ENCODE data around the gene WNT2B.
A peak's percentile ranks its signal among the peaks of the same experiment; 100 is the strongest.

WNT2B gene

DNA sequence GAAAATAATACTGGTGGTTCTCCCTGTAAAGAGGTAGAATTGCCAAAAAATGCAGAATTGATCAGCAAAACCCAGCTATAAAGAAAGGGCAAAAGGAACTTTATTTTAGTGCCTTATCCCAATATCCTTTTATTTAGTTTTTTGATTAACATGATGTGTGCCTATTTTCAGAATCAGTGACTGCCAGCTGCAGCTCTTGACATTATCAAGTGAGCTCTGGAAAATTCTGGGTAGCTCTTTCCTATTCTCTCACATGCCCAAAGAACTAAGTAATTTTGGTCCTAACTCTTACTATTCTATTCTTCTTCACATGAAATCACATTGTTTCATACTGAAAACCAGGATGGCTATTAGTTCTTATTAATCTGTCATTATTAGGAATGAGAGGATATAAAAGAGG is 22.1 kb downstream of the WNT2B start:
- DNase-seq, result no peak

DNA sequence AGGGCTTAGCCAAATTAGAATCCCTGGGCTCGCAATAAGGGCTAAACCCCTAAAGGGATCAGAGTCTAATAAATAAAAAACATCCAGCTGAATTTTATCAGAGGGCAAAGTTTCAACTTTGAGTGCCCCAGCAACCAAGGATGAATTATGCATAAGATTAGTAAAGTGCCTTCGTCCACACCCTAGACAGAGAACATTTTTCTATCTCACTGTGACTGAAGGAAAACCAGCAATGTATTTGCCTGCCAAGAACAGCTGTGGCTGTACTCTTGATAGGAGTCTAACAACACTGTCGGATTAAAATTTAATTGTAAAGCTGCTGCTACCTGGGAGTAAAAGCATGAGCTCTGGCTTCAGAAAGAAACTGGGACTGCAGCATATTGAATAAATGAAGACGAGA is 23.3 kb downstream of the WNT2B start:
- DNase-seq, result no peak

DNA sequence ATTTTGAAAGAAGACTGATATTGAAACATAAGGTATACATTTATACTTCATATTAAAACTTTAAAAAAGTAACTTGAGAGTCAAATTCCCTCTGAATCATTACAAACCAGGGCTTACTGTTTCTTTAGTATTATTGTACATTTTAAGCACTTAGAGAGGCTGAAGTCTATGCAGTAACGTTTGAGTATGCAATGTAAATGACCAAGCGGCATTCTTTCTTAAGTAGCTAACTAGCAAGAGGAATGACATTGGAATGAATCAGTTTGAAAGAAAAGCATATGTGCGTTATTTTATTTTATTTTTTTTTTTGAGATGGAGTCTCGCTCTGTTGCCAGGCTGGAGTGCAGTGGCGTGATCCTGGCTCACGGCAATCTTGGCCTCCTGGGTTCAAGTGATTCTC is 24.3 kb downstream of the WNT2B start:
- DNase-seq, result no peak

DNA sequence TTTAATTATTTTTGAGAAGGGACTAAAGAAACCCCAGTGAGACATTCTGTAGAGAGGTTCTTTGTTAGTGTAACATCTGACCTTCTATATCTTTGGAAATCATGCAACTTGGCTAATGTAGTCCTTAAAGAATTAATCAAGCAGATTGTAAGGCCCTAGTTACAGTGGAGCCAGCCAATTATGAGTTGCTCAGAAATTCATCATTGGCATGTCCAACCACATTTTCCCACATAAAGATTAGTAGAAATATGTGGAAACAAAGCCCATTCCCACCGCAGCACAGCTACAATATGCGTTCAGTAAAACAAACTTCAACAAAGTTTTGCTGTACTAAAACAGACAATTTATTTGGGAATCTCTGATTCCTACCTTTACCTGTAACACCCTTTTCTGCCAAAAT is 27.8 kb downstream of the WNT2B start:
- DNase-seq, result no peak

DNA sequence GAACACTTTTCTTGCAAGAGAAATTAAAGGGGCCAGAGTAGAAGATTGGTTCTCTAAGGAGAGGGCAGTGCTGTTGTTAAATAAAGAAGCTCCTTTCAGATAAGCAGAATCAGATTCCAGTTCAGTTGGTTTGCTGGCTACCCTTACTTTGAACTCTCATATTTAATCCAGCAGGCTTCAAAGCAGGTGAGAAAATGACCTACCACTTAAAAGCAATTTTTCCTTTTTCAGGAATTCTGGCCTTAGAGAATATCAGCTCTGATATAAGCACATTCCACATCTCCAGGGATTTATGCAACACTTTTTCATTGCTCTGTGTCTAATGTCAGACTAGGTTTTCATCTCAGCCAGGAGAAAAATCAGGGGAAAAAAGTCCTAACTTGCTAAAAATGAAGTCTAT is 28.7 kb downstream of the WNT2B start:
- no peak for DNase-seq

DNA sequence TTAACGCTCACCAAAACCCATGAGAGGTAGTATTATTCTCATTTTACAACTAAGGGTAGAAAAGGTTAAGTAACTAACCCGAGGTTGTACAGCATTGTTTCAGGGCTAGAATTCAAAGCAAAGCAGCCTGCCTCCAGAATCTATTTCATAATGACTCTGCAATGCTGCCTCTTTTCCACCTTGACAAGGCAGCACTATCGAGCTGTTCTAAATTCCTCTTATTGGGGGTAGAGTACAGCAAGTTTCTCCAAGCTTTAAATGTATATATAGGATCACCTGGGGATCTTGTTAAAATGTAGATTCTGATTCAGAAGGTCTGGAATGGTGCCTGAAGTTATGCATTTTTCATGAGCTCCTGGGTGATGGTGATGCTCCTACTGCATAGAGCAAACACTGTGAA is 30.1 kb downstream of the WNT2B start:
- no peak for DNase-seq

DNA sequence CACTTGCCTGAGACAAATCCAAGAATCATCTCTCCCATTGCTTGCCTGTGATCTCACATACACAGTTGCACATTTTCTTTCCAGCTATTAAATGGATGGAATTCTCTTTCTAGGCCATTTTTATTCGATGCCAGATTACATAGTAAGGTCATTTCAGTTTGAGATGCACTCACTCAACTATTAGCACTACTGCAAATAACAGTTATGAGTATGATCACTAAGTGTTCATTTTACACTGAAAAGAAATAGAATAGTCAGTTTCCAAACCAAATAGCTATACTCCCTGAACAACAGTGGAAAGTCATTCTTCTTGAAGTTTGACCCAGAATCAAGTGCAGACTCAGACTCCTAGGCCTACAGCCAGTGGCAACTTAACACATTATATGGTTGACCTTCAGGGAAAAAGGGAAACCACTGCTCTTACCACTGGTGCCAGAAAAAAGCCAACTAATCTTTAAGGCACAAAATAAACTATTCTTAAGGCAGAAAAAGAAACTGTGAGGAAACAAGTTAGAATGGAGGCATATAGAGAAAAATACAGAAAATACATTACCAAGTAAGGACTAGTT is 31.5 kb downstream of the WNT2B start:
- DNase-seq, result no peak

DNA sequence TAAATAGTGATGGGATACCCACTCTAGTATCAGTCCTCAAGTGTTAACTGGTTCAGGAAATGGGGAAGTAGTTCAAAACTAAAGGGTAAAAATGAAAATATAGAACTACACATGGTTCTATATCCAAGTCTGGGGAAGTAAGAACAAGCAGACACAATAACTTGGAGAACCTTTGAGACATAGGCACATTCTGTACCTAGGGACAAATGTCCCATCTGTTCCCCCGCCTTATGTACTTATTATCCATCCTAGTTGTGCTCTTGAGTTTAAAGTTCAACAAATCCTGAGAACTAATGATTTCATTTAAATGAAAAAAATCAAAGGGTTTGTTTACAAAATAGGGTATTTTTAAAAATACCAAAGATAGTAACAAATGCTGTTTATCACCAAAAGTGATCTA is 32.5 kb downstream of the WNT2B start:
- no peak for DNase-seq

DNA sequence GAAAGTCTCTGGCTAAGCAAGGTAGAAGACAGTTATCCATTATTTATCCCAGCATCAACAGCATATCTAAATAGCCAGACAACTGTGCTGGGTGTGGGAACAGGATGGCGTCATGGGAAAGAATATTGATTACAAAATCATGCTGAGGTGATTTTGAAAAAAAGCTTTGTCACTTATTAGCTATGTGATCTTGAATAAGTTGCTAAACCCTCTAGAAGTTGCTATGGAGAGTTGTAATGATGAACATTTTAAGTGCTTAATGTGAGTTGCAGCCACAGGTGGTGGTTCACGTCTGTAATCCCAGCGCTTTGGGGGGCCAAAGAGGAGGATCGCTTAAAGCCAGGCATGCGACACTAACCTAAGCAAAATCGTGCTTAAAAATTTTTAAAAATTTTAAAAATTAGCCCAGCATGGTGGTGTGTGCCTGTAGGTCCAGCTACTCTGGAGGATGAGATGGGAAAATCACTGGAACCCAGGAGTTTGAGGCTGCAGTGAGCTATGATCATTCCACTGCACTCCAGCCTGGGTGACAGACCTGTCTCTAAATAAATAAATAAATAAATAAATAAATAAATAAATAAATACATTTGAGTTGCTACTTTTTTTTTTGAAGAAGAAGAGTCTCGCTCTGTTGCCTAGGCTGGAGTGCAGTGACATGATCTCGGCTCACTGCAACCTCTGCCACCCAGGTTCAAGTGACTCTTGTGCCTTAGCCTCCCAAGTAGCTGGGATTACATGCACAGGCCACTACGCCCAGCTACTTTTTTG is 33.6 kb downstream of the WNT2B start:
- DNase-seq, result peak; percentile 7

DNA sequence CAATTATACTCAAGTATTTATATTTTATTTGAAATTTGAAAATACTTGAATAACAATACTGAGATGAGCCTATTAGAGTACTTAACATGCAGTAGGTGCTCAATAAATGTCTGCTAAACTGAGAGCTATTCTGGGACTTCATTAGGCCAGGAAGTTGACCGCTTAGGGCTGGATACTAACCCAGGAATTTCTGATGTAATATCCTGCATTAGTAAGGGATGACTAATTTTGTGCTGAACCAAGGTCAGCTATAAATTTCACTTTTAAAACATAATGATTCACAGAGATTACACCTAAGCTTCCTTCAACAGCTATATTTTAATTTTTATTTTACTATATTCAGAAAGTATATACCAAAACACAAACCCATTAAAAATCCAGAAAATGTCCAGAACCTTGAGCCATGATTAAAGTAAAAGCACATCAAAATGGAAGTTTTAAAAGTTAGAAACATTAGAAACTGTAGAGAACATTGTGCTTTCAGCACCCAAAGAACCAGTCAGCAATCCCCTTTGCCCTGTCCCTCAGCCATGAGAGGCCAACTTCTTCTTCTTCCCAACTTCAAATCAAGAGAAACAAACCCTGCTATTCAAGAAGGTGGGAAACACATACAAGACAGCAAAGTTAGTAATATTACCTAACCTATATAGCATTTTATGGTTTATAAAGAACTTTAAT is 35.4 kb downstream of the WNT2B start:
- peak; percentile 81 for DNase-seq

DNA sequence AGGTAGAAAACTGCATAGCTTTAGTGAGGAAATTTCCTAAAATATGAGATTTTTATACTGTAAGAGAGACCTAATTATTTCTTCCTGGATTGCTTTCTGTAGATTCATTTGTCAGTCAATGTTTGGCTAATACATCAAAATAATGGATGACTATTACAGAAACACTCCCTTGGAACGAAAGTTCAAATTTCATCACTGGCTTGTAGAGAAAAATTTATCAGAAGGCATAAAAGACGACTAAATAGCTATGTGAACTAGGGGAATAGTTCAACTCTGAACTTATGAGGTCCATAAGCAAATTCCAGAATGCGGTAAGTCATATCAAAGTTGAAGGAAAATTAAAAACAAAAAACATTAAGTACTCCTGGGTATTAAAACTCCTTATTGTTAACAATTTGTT is 36.0 kb downstream of the WNT2B start:
- no peak for DNase-seq

DNA sequence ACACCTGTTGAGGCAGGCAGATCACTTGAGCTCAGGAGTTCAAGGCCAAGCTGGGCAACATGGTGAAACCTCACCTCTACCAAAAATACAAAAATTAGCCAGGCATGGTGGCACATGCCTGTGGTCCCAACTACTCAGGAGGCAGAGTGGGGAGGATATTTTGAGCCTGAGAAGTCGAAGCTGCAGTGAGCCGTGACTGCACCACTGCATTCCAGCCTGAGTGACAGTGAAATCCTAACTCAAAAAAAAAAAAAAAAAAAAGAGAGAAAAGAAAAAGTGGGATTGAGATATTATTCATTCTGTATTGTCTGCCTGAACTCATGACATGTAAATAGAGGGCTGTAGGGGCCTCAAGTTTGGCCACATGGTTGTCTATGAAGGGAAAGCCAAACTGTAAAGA is 37.3 kb downstream of the WNT2B start:
- no peak for DNase-seq

DNA sequence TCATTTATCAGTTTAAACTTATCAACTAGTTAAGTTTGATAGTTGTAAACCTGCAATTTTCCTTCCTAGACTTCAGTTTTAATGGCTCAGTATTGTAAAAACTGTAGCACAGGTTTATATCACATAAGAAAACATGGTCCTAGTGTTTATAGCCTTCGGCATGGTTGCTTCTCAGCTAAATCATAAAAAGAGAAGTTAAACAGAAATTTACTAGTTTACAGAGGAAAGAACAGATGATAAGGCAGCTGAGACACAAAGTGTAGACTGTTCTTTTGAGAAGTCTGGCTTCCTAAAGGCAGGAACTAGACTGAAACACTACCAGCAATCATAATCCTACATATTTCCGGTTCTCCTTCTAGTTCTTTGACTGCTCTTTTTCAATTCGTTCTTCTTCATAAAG is 39.8 kb downstream of the WNT2B start:
- peak; percentile 15 for DNase-seq

DNA sequence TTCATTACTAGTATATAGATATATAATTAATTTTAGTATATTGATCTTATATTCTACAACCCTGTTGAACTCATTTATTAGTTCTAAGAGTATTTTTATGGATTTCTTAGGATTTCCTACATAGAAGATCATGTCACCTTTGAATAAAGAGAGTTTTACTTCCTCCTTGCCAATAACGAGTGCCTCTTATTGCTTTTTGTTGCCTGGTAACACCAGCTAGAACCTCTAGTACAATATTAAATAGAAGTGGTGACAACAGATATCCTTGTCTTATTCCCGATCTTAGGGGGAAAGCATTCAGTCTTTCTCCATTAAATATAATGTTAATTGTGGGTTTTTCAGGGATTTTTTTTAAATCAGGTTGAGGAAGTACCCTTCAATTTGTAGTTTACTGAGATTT is 40.8 kb downstream of the WNT2B start:
- no peak for DNase-seq

DNA sequence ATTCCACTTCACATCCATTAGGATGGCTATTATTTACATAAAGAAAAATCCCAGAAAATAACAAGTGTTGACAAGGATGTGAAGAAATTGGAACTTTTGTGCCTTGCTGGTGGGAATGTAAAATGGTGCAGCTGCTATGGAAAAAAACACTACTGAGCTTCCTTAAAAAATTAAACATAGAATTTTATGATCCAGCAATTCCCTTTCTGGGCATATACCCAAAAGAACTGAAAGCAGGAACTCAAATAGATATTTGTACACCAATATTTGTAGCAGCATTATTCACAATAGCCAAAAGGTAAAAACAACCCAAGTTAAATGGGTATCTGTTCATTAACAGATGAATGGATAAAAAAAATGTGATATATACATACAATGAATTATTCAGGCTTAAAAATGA is 45.6 kb downstream of the WNT2B start:
- DNase-seq, result no peak

DNA sequence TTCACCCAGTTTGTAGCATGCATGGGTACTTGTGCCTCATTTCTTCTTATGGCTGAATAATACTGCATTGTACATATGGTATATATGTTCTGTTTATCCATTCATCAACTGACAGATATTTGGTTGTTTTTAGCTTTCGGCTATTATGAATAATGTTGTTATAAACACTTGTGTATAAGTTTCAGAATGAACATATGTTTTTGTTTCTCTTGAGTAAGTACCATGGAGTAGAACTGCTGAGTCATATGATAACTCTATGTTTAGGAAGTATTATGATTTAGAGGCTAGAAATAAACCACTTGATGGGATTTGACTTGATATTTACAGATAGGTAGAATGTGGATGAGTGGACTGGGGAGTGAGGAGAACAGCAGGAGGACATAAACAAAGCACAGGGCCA is 48.6 kb downstream of the WNT2B start:
- DNase-seq, result no peak

DNA sequence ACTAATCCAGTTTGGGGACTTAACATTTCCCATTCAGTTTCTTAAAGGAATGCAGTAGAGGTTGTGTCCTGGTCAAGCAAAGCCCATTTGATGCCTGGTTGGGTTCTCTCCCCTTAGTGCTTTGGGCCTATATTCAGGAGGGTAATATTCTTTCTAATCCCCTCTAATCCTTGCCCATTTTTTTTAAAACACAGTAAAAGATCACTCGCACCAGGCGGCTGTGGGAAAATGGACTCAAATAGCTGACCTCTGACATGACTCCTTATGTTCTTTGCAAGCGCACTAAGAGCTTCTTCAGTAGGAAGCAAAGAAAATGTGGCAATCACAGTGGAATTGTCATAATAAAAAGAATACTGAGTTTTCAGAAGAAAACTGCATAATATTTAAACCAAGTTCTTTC is 49.9 kb downstream of the WNT2B start:
- no peak for DNase-seq

DNA sequence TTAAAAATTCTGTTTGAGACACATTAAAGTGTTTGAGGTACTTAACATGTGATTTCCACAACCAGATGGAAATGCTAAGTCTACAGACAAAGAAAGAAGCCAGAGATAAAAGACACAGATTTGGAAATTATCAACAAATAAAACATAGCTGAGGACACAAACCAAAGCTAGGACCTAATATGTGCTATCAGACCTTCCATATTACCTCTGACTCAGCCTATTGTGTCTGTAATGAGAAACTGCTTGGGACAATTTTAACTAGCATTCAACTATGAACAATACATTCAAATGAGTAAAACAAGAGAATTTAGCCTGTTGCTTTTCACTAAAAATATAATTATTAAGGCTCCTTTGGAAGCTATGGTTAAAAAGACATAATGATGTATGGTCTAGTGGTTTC is 54.6 kb downstream of the WNT2B start:
- DNase-seq, result no peak

DNA sequence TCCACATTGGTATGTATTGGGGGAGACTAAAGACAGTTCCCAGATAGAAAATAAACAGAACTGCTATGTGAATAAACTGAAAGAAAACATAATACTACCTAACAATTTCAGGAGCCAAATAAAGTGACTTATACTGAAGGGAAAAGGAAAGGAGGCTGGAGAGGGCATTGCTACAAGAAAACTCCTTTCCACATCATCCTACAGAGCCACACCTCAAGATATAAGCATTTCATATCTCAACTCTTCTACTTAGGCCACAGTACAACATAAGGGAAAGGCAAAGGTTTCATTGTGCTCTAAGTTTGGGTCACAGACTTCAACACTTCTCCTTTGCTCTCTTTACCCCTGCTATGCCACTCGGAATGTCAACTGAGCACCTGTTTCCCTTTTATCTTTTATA is 55.3 kb downstream of the WNT2B start:
- DNase-seq, result no peak

DNA sequence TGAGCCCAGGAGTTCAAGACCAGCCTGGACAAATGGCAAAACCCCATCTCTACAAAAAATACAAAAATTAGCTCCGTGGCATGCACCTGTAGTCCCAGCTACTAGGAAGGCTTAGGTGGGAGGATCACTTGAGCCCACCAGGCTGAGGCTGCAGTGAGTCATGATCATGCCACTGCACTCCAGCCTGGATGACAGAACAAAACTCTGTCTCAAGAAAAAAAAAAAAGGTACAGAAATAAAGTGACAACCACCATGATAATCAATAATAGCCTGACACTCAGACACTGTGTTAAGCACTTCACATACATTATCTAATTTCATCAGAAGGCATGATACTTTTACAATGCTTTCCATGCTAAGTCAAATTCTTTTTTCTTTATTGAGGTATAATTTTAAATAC is 57.0 kb downstream of the WNT2B start:
- DNase-seq, result no peak

DNA sequence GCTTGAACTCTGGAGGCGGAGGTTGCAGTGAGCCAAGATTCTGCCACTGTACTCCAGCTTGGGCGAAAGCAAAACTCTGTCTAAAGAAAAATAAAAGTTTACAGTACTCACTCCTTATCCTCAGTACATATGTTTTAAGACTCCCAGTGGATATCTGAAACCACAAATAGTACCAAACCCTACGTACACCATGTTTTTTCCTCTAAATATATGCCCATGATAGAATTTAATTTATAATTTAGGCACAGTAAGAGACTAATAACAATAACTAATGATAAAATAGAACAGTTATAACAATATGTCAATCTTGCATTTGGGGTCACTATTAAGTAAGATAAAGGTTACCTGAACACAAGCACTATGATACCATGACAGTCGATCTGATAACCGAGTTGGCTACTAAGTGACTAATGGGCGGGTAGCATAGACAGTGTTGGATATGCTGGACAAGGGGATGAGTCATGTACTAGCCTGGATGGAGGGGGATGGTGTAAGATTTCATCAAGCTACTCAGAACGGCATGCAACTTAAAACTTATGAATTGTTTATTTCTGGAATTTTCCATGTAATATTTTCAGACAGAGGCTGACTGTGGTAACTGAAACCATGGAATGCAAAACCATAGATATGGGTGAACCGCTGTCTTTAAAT is 66.5 kb downstream of the WNT2B start:
- DNase-seq, result no peak

DNA sequence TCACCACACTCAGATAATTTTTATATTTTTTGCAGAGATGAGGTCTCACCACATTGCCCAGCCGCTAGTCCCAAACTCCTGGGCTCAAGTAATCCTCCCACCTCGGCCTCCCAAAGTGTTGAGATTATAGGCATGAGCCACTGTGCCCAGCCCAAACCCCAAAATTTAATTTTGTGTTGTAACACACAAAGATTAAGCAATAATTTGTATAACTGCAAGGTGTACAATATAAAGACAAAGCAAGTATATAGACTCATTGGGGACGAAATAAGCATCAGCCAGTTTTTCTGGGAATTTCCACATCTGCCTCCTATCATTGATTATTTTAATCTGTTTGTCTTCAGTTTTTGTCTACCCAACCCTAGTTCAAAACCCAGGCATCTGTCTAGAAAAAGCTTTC is 67.5 kb downstream of the WNT2B start:
- no peak for DNase-seq
